Naive B cell (primary cell): ENCODE data around the gene SCYGR6. TPM values are rescaled to one million over a fixed set of nuclear protein-coding genes. Genes with fewer than 3 reads are reported as not detected.

Experiments
- ATAC-seq, 2 donors: fragments of 150-1000 bp; cut with Tn5 transposase; 2 replicates each; pipeline ENCODE4 v1.10.0; 2021; ENCODE audit warnings: low read depth in 2 of 2, mild to moderate bottlenecking in 2 of 2, moderate library complexity in 2 of 2
- DNase-seq: peaks from one replicate; pipeline ENCODE4 v3.0.0; 2022
- H3K27ac Mint-ChIP-seq, 6 donors: one replicate each; pipeline ENCODE4 v1.8.0; 2020 to 2022; ENCODE audit warnings: mild to moderate bottlenecking in 6 of 6, mixed read lengths in 6 of 6, moderate library complexity in 5 of 6, inconsistent platforms in 2 of 6
- H3K27me3 Mint-ChIP-seq, 3 donors: one replicate each; pipeline ENCODE4 v1.8.0; 2021 to 2022; ENCODE audit warnings: mixed read lengths in 3 of 3, mild to moderate bottlenecking in 1 of 3
- H3K36me3 Mint-ChIP-seq, 2 donors: one replicate each; pipeline ENCODE4 v1.8.0; 2020 to 2022; ENCODE audit warnings: mixed read lengths in 2 of 2, inconsistent platforms in 1 of 2, mild to moderate bottlenecking in 1 of 2
- H3K4me1 Mint-ChIP-seq, 3 donors: one replicate each; pipeline ENCODE4 v1.8.0; 2020 to 2022; ENCODE audit warnings: mixed read lengths in 3 of 3, inconsistent platforms in 1 of 3, mild to moderate bottlenecking in 1 of 3, moderate library complexity in 1 of 3
- H3K4me3 Mint-ChIP-seq, 8 donors: one replicate each; pipeline ENCODE4 v1.8.0; 2020 to 2022; ENCODE audit warnings: mild to moderate bottlenecking in 8 of 8, mixed read lengths in 8 of 8, moderate library complexity in 8 of 8, inconsistent platforms in 2 of 8
- H3K9me3 Mint-ChIP-seq, 7 donors: one replicate each; pipeline ENCODE4 v1.8.0; 2020 to 2022; ENCODE audit warnings: mixed read lengths in 7 of 7, mild to moderate bottlenecking in 5 of 7, inconsistent platforms in 2 of 7, moderate library complexity in 1 of 7
- polyA plus RNA-seq, 6 donors: library from polyadenylated mRNA; unstranded; fragments of 300-500 nt; fragmentation: Illumina TruSeq; gene quantifications; one replicate each; pipeline ENCODE4 v1.2.3, GENCODE V29; 2021; ENCODE audit warnings: low read depth in 6 of 6

Gene SCYGR6
- polyA plus RNA-seq, 6 donors from 2014 or later: not detected

GRCh38 chr2:227701556-227701955 lies 23.0 kb downstream of the SCYGR6 start:
- Mint-ChIP-seq H3K27ac (no peak overlapping the region), H3K36me3 (no peaks in the 10 kb centered on the region), H3K4me1 (no peaks in the 10 kb centered on the region), H3K27me3 (peaks cover 9 to 26% (median 26%) of the 10 kb centered on the region in 3 donors), H3K9me3 (peaks cover 0 to 2% (median 0%) of the 10 kb centered on the region in 7 donors), H3K4me3 (no peak overlapping the region)
- no peak for DNase-seq
- ATAC-seq: no peak

GRCh38 chr2:227696990-227697679 lies 27.4 kb downstream of the SCYGR6 start:
- no peak for ATAC-seq
- Mint-ChIP-seq H3K27me3 (peaks cover 0 to 11% (median 2%) of the 10 kb centered on the region in 3 donors), H3K9me3 (peaks cover 0 to 5% (median 0%) of the 10 kb centered on the region in 7 donors)

GRCh38 chr2:227687189-227687588 lies 37.4 kb downstream of the SCYGR6 start:
- Mint-ChIP-seq H3K9me3 (no peaks in the 10 kb centered on the region), H3K4me1 (no peaks in the 10 kb centered on the region), H3K27ac (no peak overlapping the region), H3K36me3 (no peaks in the 10 kb centered on the region), H3K4me3 (no peak overlapping the region), H3K27me3 (peaks cover 29 to 49% (median 36%) of the 10 kb centered on the region in 3 donors)
- ATAC-seq (no peak), DNase-seq (no peak)

More at GRCh38 chr2:227696990-227697679, 27.4 kb downstream of the SCYGR6 start:
- Mint-ChIP-seq H3K27ac (no peak overlapping the region), H3K4me1 (no peaks in the 10 kb centered on the region), H3K4me3 (no peak overlapping the region), H3K36me3 (no peaks in the 10 kb centered on the region)
- no peak for DNase-seq

- Mint-ChIP-seq H3K27ac (no peak overlapping the region), H3K27me3 (peaks cover 16 to 24% (median 23%) of the 10 kb centered on the region in 3 donors), H3K9me3 (peaks cover 0 to 2% (median 0%) of the 10 kb centered on the region in 7 donors), H3K36me3 (no peaks in the 10 kb centered on the region), H3K4me1 (no peaks in the 10 kb centered on the region), H3K4me3 (no peak overlapping the region)
- DNase-seq: no peak
- ATAC-seq: no peak
Observed at GRCh38 chr2:227684258-227684657, 40.3 kb downstream of the SCYGR6 start.

GRCh38 chr2:227677928-227678327 lies 46.6 kb downstream of the SCYGR6 start:
- peaks cover 0 to 8% (median 8%) of the 10 kb centered on the region in 3 donors for H3K27me3 Mint-ChIP-seq
- H3K4me1 Mint-ChIP-seq: no peaks in the 10 kb centered on the region
- no peak for ATAC-seq
- H3K4me3 Mint-ChIP-seq: no peak overlapping the region
- H3K9me3 Mint-ChIP-seq: peaks cover 0 to 9% (median 0%) of the 10 kb centered on the region in 7 donors
- no peak for DNase-seq
- H3K36me3 Mint-ChIP-seq: no peaks in the 10 kb centered on the region
- H3K27ac Mint-ChIP-seq: no peak overlapping the region

GRCh38 chr2:227674485-227674884 lies 50.1 kb downstream of the SCYGR6 start:
- no peaks in the 10 kb centered on the region for H3K36me3 Mint-ChIP-seq
- H3K4me1 Mint-ChIP-seq: no peaks in the 10 kb centered on the region
- peaks cover 0 to 9% (median 0%) of the 10 kb centered on the region in 7 donors for H3K9me3 Mint-ChIP-seq
- DNase-seq (no peak), ATAC-seq (no peak)
- no peak overlapping the region for H3K27ac Mint-ChIP-seq
- H3K4me3 Mint-ChIP-seq: no peak overlapping the region
- H3K27me3 Mint-ChIP-seq: peaks cover 8 to 22% (median 9%) of the 10 kb centered on the region in 3 donors

Other genes starting within 250 kb of the SCYGR6 start
- not detected for gene SCYGR2, start 125.9 kb downstream of the SCYGR6 start, polyA plus RNA-seq
- gene SCYGR3, start 109.9 kb downstream of the SCYGR6 start, polyA plus RNA-seq: not detected
- gene SCYGR4, start 107.3 kb downstream of the SCYGR6 start, polyA plus RNA-seq: not detected
- not detected for gene SCYGR5, start 58.0 kb downstream of the SCYGR6 start, polyA plus RNA-seq
- gene SLC19A3, start 6.7 kb downstream of the SCYGR6 start, polyA plus RNA-seq: not detected
- not detected for gene SCYGR7, start 3.6 kb upstream of the SCYGR6 start, polyA plus RNA-seq
- gene SCYGR8, start 21.1 kb upstream of the SCYGR6 start, polyA plus RNA-seq: not detected
- under 1 TPM in 1 of 6 donors, not detected in 5; 0.94 TPM for gene CCL20, start 89.1 kb upstream of the SCYGR6 start, polyA plus RNA-seq
- not detected for gene DAW1, start 146.9 kb upstream of the SCYGR6 start, polyA plus RNA-seq